Adrenal gland (tissue), 5 donors: ENCODE measurements around the gene C10orf95.

Source experiments
- POLR2A ChIP-seq, 2 donors: fragments of 450-650 bp; IDR thresholded peaks; one replicate each; pipeline ENCODE4 v1.6.1; 2017; ENCODE audit warnings: antibody characterized with exemption in 2 of 2, mild to moderate bottlenecking in 2 of 2, moderate library complexity in 1 of 2
- TF ChIP-seq, protein P1 (sequence below), 6 experiments: fragments of 450-650 bp in 4 of 6; fragments of 200-600 bp in 2 of 6; sonication (generic) in 1 of 6; IDR thresholded peaks; 1 replicate in 5 of 6; 2 replicates in 1 of 6; pipeline versions ENCODE4 v1.5.1 to v1.8.0; 2016 to 2021; ENCODE audit warnings: antibody characterized with exemption in 6 of 6, mild to moderate bottlenecking in 2 of 6, moderate library complexity in 1 of 6
- donor health status: DM: no; HTN: no; CAD: no.

- TF ChIP-seq, protein P1, sequence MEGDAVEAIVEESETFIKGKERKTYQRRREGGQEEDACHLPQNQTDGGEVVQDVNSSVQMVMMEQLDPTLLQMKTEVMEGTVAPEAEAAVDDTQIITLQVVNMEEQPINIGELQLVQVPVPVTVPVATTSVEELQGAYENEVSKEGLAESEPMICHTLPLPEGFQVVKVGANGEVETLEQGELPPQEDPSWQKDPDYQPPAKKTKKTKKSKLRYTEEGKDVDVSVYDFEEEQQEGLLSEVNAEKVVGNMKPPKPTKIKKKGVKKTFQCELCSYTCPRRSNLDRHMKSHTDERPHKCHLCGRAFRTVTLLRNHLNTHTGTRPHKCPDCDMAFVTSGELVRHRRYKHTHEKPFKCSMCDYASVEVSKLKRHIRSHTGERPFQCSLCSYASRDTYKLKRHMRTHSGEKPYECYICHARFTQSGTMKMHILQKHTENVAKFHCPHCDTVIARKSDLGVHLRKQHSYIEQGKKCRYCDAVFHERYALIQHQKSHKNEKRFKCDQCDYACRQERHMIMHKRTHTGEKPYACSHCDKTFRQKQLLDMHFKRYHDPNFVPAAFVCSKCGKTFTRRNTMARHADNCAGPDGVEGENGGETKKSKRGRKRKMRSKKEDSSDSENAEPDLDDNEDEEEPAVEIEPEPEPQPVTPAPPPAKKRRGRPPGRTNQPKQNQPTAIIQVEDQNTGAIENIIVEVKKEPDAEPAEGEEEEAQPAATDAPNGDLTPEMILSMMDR (IDR thresholded peaks at IDR 0.05) = no peak
- no peak for TF ChIP-seq POLR2A (IDR thresholded peaks at IDR 0.05)
These were observed 48.0 kb upstream of the C10orf95 start for GRCh38 chr10:102499356-102499755.
